ENCODE measurements around the gene CAPN12. TPM values are rescaled to one million over a fixed set of nuclear protein-coding genes. Genes with fewer than 3 reads are reported as not detected.

The CAPN12 gene
- total RNA-seq, 4 donors from 2014 or later = 8.0 to 31.3 (median 15.7) TPM

- DNase-seq (ENCODE audit: low spot score in 2 of 2) = no peak
- Histone ChIP-seq H3K4me3 (no peak overlapping the region), H3K9me3 (no peaks in the 10 kb centered on the region), H3K4me1 (peaks cover 52% of the 10 kb centered on the region), H3K27me3 (no peaks in the 10 kb centered on the region), H3K36me3 (peaks cover 26% of the 10 kb centered on the region), H3K27ac (peak overlapping the region; percentile 31)
- 91% methylated on average over 1 of the region's 1 CpG for WGBS
- TF ChIP-seq POLR2AphosphoS5 (IDR thresholded peaks at IDR 0.05) = no peak
- no peak for TF ChIP-seq EP300 (IDR thresholded peaks at IDR 0.05)
- TF ChIP-seq CTCF (IDR thresholded peaks at IDR 0.05) = no peak
- TF ChIP-seq POLR2A (IDR thresholded peaks at IDR 0.05) = no peak
These were observed 11.1 kb downstream of the CAPN12 start for GRCh38 chr19:38733241-38733492.

- H3K4me1 ChIP-seq = peaks cover 46% of the 10 kb centered on the region
- TF ChIP-seq POLR2A (IDR thresholded peaks at IDR 0.05) (no peak), EP300 (IDR thresholded peaks at IDR 0.05) (no peak), POLR2AphosphoS5 (IDR thresholded peaks at IDR 0.05) (no peak), CTCF (IDR thresholded peaks at IDR 0.05) (no peak)
- peak in 1 of 2 donors; percentile 47 for DNase-seq (ENCODE audit: low spot score in 2 of 2)
- 38% methylated on average over 10 of the region's 10 CpGs for WGBS
- H3K27ac ChIP-seq = peak overlapping the region; percentile 48
- H3K36me3 ChIP-seq = peaks cover 39% of the 10 kb centered on the region
- H3K9me3 ChIP-seq = no peaks in the 10 kb centered on the region
- H3K4me3 ChIP-seq = no peak overlapping the region
- H3K27me3 ChIP-seq = no peaks in the 10 kb centered on the region
These were observed 12.5 kb downstream of the CAPN12 start for GRCh38 chr19:38731654-38732301.

- 82% methylated on average over 13 of the region's 19 CpGs for WGBS
- TF ChIP-seq CTCF (IDR thresholded peaks at IDR 0.05) (no peak), EP300 (IDR thresholded peaks at IDR 0.05) (no peak), POLR2A (IDR thresholded peaks at IDR 0.05) (no peak), POLR2AphosphoS5 (IDR thresholded peaks at IDR 0.05) (no peak)
- peaks cover 46% of the 10 kb centered on the region for H3K36me3 ChIP-seq
- H3K4me1 ChIP-seq = peaks cover 38% of the 10 kb centered on the region
- peak overlapping the region; percentile 48 for H3K27ac ChIP-seq
- H3K27me3 ChIP-seq = no peaks in the 10 kb centered on the region
- no peak overlapping the region for H3K4me3 ChIP-seq
- no peaks in the 10 kb centered on the region for H3K9me3 ChIP-seq
- DNase-seq (ENCODE audit: low spot score in 2 of 2) = peak in 1 of 2 donors; percentile 72
These were observed 13.3 kb downstream of the CAPN12 start for GRCh38 chr19:38730731-38731589.

- Histone ChIP-seq H3K27me3 (no peaks in the 10 kb centered on the region), H3K36me3 (peaks cover 52% of the 10 kb centered on the region), H3K4me3 (no peak overlapping the region), H3K9me3 (no peaks in the 10 kb centered on the region), H3K27ac (no peak overlapping the region), H3K4me1 (peaks cover 37% of the 10 kb centered on the region)
- WGBS = 88% methylated on average over 7 of the region's 7 CpGs
- no peak for DNase-seq (ENCODE audit: low spot score in 2 of 2)
- no peak for TF ChIP-seq EP300 (IDR thresholded peaks at IDR 0.05)
- no peak for TF ChIP-seq POLR2A (IDR thresholded peaks at IDR 0.05)
- no peak for TF ChIP-seq CTCF (IDR thresholded peaks at IDR 0.05)
- no peak for TF ChIP-seq POLR2AphosphoS5 (IDR thresholded peaks at IDR 0.05)
These were observed 13.9 kb downstream of the CAPN12 start for GRCh38 chr19:38730470-38730730.

GRCh38 chr19:38729653-38730469 lies 14.4 kb downstream of the CAPN12 start:
- Histone ChIP-seq H3K27me3 (no peaks in the 10 kb centered on the region), H3K36me3 (peaks cover 57% of the 10 kb centered on the region), H3K9me3 (no peaks in the 10 kb centered on the region), H3K27ac (no peak overlapping the region), H3K4me1 (peaks cover 31% of the 10 kb centered on the region), H3K4me3 (no peak overlapping the region)
- DNase-seq (ENCODE audit: low spot score in 2 of 2) = no peak
- TF ChIP-seq EP300 (IDR thresholded peaks at IDR 0.05) (no peak), CTCF (IDR thresholded peaks at IDR 0.05) (peak; percentile 58 to 83)
- 78% methylated on average over 16 of the region's 17 CpGs for WGBS
